PC-9 (cell line): ENCODE data around the gene ZDHHC1. TPM values are rescaled to one million over a fixed set of nuclear protein-coding genes. Genes with fewer than 3 reads are reported as not detected.

ENCODE experiments used
- BruUV-seq: library from RNA; stranded (reverse); fragments of 400-500 nt; replicated peaks from 2 replicates; lab custom pipeline; 2021; lab: Mats Ljungman, UMichigan
- CTCF ChIA-PET: fragments of 300-600 bp; sonication (Branson Sonifier 250); formaldehyde crosslinking; loops from one replicate; lab custom pipeline; 2022; ENCODE audit warnings: antibody characterized with exemption; lab: Charles Lee
- POLR2A ChIA-PET: fragments of 300-600 bp; sonication (Branson Sonifier 250); formaldehyde crosslinking; loops from one replicate; lab custom pipeline; 2022; ENCODE audit warnings: antibody characterized with exemption; ENCODE audit not compliant: unreplicated experiment; lab: Charles Lee
- DNase-seq, 2 experiments: peaks; one replicate each; pipeline versions ENCODE4 v3.0.0 to v3.0.0-alpha.2; 2015 to 2022; ENCODE audit warnings: mixed read lengths in 1 of 2
- H2AFZ ChIP-seq: fragments of 200-600 bp; sonication (generic); 2 replicates; pipeline ENCODE4 v1.8.1; 2017; ENCODE audit warnings: antibody characterized with exemption
- H3F3A ChIP-seq: fragments of 200-600 bp; sonication (generic); 2 replicates; pipeline ENCODE4 v1.8.1; 2017; ENCODE audit warnings: antibody characterized with exemption, mild to moderate bottlenecking, low read depth; ENCODE audit not compliant: insufficient read depth
- H3K27ac ChIP-seq: fragments of 200-600 bp; sonication (generic); 2 replicates; pipeline ENCODE4 v1.6.1; 2016; ENCODE audit warnings: mixed run types
- H3K27me3 ChIP-seq: fragments of 200-600 bp; sonication (generic); 2 replicates; pipeline ENCODE4 v1.6.1; 2016; ENCODE audit warnings: low read depth, mixed run types; ENCODE audit not compliant: insufficient read depth
- H3K36me3 ChIP-seq: fragments of 200-600 bp; sonication (generic); 2 replicates; pipeline ENCODE4 v1.6.1; 2016; ENCODE audit warnings: low read depth, mixed run types
- H3K4me1 ChIP-seq: fragments of 200-600 bp; sonication (generic); replicated peaks from 2 replicates; pipeline ENCODE4 v1.6.1; 2016; ENCODE audit warnings: mixed run types; ENCODE audit not compliant: insufficient read depth
- H3K4me2 ChIP-seq: fragments of 200-600 bp; sonication (generic); 2 replicates; pipeline ENCODE4 v1.6.1; 2017; ENCODE audit warnings: mixed run types
- H3K4me3 ChIP-seq: fragments of 200-600 bp; sonication (generic); 2 replicates; pipeline ENCODE4 v1.6.1; 2016; ENCODE audit warnings: mixed run types
- H3K79me2 ChIP-seq: fragments of 200-600 bp; sonication (generic); 2 replicates; pipeline ENCODE4 v1.6.1; 2017; ENCODE audit warnings: low read depth, mixed run types
- H3K9me2 ChIP-seq: fragments of 200-600 bp; sonication (generic); 2 replicates; pipeline ENCODE4 v1.8.1; 2017; ENCODE audit warnings: mild to moderate bottlenecking; ENCODE audit not compliant: insufficient read depth
- H3K9me3 ChIP-seq: fragments of 200-600 bp; sonication (generic); 2 replicates; pipeline ENCODE4 v1.8.1; 2016; ENCODE audit warnings: low read depth; ENCODE audit not compliant: insufficient read depth
- H4K20me1 ChIP-seq: fragments of 200-600 bp; sonication (generic); 2 replicates; pipeline ENCODE4 v1.8.1; 2017; ENCODE audit not compliant: insufficient read depth
- EZH2 ChIP-seq: fragments of 200-600 bp; sonication (generic); IDR thresholded peaks from 2 replicates; pipeline ENCODE4 v1.8.0; 2017; ENCODE audit warnings: antibody characterized with exemption, low read depth
- intact Hi-C: fragments of 100-400 bp; cut with micrococcal nuclease; formaldehyde crosslinking; loops from one replicate; pipeline ENCODE4 v1.10.0; 2022; ENCODE audit not compliant: unreplicated experiment
- total RNA-seq: library from RNA; stranded (reverse); gene quantifications from 2 replicates; pipeline ENCODE4 v1.2.3, GENCODE V29; 2021
- TF ChIP-seq, protein P1 (sequence below): fragments of 200-600 bp; sonication (generic); conservative IDR thresholded peaks from 2 replicates; pipeline ENCODE4 v1.6.1; 2017; ENCODE audit warnings: mixed run types, antibody characterized with exemption, mild to moderate bottlenecking, moderate library complexity

ZDHHC1 gene
- total RNA-seq, 1 experiment from 2014 or later = 12.8 TPM

DNA sequence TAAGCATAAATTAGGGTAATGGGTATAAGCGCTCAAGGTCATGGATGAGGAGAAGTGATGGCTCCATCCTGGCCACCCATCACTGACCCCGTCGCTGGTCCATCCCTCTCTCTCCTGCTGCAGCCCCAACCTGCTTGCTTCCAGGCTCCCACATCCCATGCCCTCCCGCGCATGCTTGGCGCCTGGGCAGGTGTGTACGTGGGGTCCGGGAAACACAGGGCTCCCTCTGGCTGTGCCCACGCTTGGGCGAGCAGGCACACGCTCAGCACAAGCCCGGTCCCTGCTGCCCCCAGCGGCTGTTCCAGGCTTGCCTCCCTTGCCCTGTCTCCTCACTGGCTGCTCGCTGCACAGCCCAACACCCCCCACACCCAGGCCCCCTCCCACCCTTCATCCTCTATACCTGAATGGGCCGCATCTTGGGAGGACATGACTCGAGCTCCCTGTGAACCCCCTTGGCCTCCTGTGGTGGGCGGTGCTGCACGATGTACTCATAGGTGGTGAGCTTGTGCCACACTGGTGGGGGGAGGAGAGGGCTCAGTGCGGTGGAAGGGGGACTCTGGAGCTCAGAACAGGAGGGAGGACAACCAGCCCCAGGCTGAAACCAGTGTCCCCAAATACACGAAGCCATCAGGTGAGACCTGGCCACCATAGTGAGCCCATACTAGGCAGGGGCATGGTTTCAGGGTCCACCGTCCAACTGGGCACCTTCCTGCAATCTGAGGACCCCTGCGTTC is 18.3 kb downstream of the ZDHHC1 start:
- no TSS peak for BruUV-seq
- CTCF ChIA-PET = no interaction called here
- Histone ChIP-seq H3K79me2 (no peaks in the 10 kb centered on the region), H2AFZ (no peak overlapping the region), H3K4me2 (no peak overlapping the region), H3K27ac (no peak overlapping the region), H3K27me3 (no peaks in the 10 kb centered on the region), H3K4me1 (peaks cover 17% of the 10 kb centered on the region), H3K4me3 (no peak overlapping the region), H3F3A (peaks cover 13% of the 10 kb centered on the region), H3K9me3 (no peaks in the 10 kb centered on the region), H3K9me2 (no peaks in the 10 kb centered on the region), H4K20me1 (no peaks in the 10 kb centered on the region), H3K36me3 (no peaks in the 10 kb centered on the region)
- TF ChIP-seq, protein P1, sequence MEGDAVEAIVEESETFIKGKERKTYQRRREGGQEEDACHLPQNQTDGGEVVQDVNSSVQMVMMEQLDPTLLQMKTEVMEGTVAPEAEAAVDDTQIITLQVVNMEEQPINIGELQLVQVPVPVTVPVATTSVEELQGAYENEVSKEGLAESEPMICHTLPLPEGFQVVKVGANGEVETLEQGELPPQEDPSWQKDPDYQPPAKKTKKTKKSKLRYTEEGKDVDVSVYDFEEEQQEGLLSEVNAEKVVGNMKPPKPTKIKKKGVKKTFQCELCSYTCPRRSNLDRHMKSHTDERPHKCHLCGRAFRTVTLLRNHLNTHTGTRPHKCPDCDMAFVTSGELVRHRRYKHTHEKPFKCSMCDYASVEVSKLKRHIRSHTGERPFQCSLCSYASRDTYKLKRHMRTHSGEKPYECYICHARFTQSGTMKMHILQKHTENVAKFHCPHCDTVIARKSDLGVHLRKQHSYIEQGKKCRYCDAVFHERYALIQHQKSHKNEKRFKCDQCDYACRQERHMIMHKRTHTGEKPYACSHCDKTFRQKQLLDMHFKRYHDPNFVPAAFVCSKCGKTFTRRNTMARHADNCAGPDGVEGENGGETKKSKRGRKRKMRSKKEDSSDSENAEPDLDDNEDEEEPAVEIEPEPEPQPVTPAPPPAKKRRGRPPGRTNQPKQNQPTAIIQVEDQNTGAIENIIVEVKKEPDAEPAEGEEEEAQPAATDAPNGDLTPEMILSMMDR = no peak
- no peak for TF ChIP-seq EZH2
- intact Hi-C loops = loop anchor here (2.0 to 10.0 kb wide), 3 partner anchors 121 to 203 kb away; partner anchors contain the start of genes E2F4, ELMO3, EXOC3L1 and PLEKHG4
- POLR2A ChIA-PET = interaction anchor here (0.6 kb wide), 1 partner anchor 485 kb away, joined by 4 read pairs; no protein-coding TSS in a partner anchor
- no peak for DNase-seq

DNA sequence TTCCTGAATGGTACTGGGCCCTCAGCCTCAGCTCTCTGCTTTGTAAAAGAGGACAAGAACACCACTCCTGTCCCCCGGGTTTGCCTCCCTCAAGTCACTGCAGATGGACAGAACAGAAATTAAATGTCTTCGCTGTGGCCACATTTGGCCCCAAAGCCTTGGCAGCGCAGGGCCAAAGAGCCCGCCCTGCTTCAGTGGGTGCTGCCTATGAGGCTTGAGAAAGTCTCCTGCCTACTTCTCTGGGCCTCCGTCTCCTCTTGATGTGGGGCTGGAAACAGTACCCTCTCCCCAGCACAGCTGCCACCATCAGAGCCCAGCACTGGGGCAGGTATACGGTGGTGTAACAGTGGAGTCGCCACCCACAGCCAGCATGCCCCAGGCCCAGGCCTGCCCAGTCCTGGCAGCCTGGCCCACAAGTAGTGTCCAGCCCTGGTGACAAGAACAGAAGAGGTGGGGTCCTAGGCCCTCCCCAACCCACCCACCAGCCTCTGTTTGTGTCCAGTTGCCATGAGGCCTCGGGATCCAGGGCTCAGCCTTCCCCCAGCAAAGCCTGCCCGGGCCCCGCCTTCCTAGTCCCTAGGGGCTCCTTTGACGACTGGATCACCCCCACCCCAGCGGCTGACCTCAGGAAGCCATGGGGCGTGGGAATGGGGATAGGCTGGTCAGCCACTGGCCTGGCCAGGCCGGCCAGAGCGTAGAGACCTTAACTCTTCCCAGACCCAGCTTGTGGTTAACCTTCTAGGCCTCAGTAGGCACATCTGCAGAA is 19.1 kb downstream of the ZDHHC1 start:
- Histone ChIP-seq H4K20me1 (no peaks in the 10 kb centered on the region), H3K4me2 (no peak overlapping the region), H3K36me3 (no peaks in the 10 kb centered on the region), H3K79me2 (no peaks in the 10 kb centered on the region), H3F3A (peaks cover 13% of the 10 kb centered on the region), H2AFZ (no peak overlapping the region), H3K4me1 (peaks cover 17% of the 10 kb centered on the region), H3K9me3 (no peaks in the 10 kb centered on the region), H3K27me3 (no peaks in the 10 kb centered on the region), H3K27ac (no peak overlapping the region), H3K9me2 (no peaks in the 10 kb centered on the region), H3K4me3 (no peak overlapping the region)
- BruUV-seq = no TSS peak
- DNase-seq = no peak
- intact Hi-C loops = loop anchor here (5.0 to 10.0 kb wide), 2 partner anchors 120 to 202 kb away; partner anchors contain the start of genes E2F4, ELMO3, EXOC3L1 and PLEKHG4
- ChIA-PET POLR2A (no interaction called here), CTCF (interaction anchor here (1.1 kb wide), 1 partner anchor 120 kb away, joined by 6 read pairs; no protein-coding TSS in a partner anchor)
- TF ChIP-seq, protein P1 = no peak
- no peak for TF ChIP-seq EZH2
